GM12872 (cell line): ENCODE data around the gene NOTCH1.

Experiments used
- CTCF ChIP-seq: IDR thresholded peaks from 3 replicates; pipeline ENCODE4 v1.5.1; 2011; ENCODE audit warnings: low read depth, mild to moderate bottlenecking, low read length, moderate library complexity; ENCODE audit not compliant: insufficient read depth

The NOTCH1 gene

GRCh38 chr9:136549010-136549980 lies 3.4 kb upstream of the NOTCH1 start:
- TF ChIP-seq CTCF = no peak

- TF ChIP-seq CTCF = no peak
Measured at GRCh38 chr9:136547508-136548215, 1.8 kb upstream of the NOTCH1 start.

- no peak for TF ChIP-seq CTCF
Measured at GRCh38 chr9:136546697-136547501, 1.1 kb upstream of the NOTCH1 start.

- TF ChIP-seq CTCF = 0 out of 3 replicates have a peak, but pooled peaks have one; percentile 6
Measured at GRCh38 chr9:136545692-136545964, 220 bp downstream of the NOTCH1 start.

- no peak for TF ChIP-seq CTCF
Measured at GRCh38 chr9:136544964-136545691, 720 bp downstream of the NOTCH1 start.

- TF ChIP-seq CTCF = no peak
Measured at GRCh38 chr9:136544548-136544963, 1.3 kb downstream of the NOTCH1 start.
